ENCODE data around the gene ADK.

Gene ADK

DNA sequence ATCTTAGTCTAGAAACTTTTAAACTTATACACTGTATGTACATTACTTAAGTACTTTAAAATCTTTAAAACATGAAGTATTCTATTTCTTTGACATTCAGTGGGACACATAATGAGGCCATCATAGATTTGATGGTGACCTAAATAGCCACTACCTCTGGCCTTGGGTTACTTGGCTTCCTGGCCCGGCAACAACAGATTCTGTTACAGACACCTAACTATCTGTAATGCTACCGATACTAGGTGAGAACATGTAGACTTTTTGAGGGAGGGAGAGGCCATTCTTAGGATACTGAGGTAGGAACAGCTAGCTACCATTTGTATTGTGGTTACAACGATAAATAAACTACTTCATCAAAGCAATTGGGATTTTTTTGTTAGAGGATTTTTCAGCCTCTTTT lies 520.7 kb downstream of the ADK start:
- Histone ChIP-seq H3K9ac (no peak overlapping the region), H3K36me3 (peaks cover 30% of the 10 kb centered on the region), H3K27me3 (no peaks in the 10 kb centered on the region)

DNA sequence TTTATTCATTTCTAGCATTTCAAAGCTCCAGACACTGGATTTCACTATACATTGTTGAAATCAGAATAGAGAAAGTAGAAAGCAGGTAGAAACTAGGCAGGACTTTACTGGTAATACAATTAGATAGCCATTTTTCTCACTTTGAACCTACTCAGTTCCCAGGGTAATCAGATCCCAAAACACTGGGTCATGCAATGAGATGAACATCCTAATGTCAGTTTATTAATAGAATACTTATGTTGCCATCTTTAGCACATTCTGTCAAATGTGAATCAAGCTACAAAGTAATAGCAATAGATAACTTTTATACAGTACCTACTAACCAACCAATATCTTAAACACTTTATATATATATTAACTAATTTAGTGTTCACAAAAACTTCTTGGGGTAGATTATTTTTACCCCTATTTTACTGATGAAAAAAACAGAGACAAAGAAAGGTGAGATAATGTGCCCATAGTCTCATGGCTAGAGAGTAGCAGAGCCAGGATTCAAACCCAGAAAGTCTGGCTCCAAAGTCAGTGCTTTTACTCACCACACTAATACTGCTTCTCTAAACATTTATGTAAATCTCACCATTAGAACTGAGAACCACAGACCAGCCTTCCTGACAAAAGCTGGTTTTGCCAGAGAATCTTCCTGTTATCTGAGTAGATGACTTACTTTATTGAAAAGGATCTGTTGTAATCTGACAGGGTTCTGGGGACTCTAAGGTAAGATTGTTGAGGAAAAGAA lies 521.6 kb downstream of the ADK start:
- Histone ChIP-seq H3K27me3 (no peaks in the 10 kb centered on the region), H3K9ac (no peak overlapping the region), H4K20me1 (no peaks in the 10 kb centered on the region), H3K4me1 (no peaks in the 10 kb centered on the region), H3K27ac (no peak overlapping the region), H3K9me3 (peaks cover 25% of the 10 kb centered on the region), H3K4me3 (no peak overlapping the region), H3K36me3 (peaks cover 30% of the 10 kb centered on the region), H3K4me2 (no peak overlapping the region)
- no peak for TF ChIP-seq Cebpa-rat (IDR thresholded peaks at IDR 0.05)

More for the DNA sequence above, 520.7 kb downstream of the ADK start:
- TF ChIP-seq Cebpa-rat (IDR thresholded peaks at IDR 0.05), result no peak
- no peaks in the 10 kb centered on the region for H3K4me1 ChIP-seq
- no peak overlapping the region for H3K4me2 ChIP-seq
- no peak overlapping the region for H3K4me3 ChIP-seq
- no peak overlapping the region for H3K27ac ChIP-seq
- no peaks in the 10 kb centered on the region for H4K20me1 ChIP-seq
- H3K9me3 ChIP-seq, result peaks cover 25% of the 10 kb centered on the region

DNA sequence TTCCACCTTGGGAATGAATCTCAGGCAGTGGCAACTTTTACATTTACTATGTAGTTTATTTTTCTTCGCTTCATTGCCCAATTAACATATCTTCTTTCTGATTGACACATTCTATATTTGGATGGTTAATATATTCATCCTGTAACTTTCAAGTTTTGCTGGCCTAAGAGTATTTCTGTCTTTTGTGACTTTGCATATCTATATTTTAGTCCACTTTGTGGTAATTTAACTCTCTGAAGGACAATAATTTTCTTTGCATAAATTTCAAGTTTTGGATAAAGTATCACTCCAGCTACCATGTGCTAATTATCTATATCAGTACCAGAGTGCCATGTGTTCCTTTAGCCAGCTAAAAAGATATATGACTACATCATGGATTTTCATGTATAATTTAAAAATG lies 523.9 kb downstream of the ADK start:
- Histone ChIP-seq H3K4me2 (no peak overlapping the region), H3K27ac (no peak overlapping the region), H3K4me1 (no peaks in the 10 kb centered on the region), H3K9me3 (peaks cover 25% of the 10 kb centered on the region), H4K20me1 (no peaks in the 10 kb centered on the region), H3K27me3 (no peaks in the 10 kb centered on the region), H3K4me3 (no peak overlapping the region), H3K9ac (no peak overlapping the region), H3K36me3 (peaks cover 30% of the 10 kb centered on the region)
- TF ChIP-seq Cebpa-rat (IDR thresholded peaks at IDR 0.05), result no peak

DNA sequence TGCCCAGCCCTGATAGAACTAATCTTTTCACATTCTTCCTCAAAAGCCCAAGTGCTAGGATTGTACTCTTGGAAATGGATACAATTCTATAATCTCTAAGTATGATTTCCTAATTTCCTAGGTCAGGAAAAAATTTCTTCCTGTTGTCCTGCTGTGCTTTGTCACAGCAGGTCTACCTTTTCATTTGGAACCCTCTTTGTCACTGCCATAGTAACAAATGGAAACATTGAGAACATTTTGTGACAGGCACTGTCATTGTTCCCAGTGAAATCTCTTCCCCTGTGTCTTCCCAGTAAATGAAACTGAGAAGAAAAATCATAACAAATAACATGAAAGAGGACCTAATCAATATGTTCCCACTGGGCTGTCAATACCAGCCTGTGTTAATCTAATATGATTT lies 524.5 kb downstream of the ADK start:
- Histone ChIP-seq H3K27ac (no peak overlapping the region), H3K4me1 (no peaks in the 10 kb centered on the region), H3K9ac (no peak overlapping the region), H4K20me1 (no peaks in the 10 kb centered on the region), H3K36me3 (peaks cover 30% of the 10 kb centered on the region), H3K27me3 (no peaks in the 10 kb centered on the region), H3K9me3 (peaks cover 25% of the 10 kb centered on the region), H3K4me3 (no peak overlapping the region), H3K4me2 (no peak overlapping the region)
- no peak for TF ChIP-seq Cebpa-rat (IDR thresholded peaks at IDR 0.05)

DNA sequence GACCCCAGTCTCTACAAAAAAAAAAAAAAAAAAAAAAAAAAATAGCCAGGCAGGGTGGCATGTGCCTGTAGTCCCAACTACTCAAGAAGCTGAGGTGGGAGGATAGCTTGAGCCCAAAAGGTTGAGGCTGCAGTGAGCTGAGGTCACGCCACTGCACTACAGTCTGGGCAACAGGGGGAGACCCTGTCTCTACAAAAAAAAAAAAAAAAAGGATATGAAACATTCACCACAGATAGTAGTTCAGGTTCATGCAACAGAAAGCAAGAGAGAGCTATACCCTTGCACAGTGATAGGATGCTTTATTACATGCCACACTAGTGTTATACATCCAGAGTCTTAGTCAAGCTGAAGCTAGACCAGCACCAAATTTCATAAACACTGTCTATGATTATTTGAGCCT lies 526.9 kb downstream of the ADK start:
- peaks cover 17% of the 10 kb centered on the region for H3K9me3 ChIP-seq
- no peaks in the 10 kb centered on the region for H4K20me1 ChIP-seq
- no peak overlapping the region for H3K9ac ChIP-seq
- peaks cover 21% of the 10 kb centered on the region for H3K36me3 ChIP-seq
- H3K4me2 ChIP-seq, result no peak overlapping the region
- no peak overlapping the region for H3K27ac ChIP-seq
- H3K4me3 ChIP-seq, result no peak overlapping the region
- no peaks in the 10 kb centered on the region for H3K27me3 ChIP-seq
- no peak for TF ChIP-seq Cebpa-rat (IDR thresholded peaks at IDR 0.05)
- no peaks in the 10 kb centered on the region for H3K4me1 ChIP-seq

DNA sequence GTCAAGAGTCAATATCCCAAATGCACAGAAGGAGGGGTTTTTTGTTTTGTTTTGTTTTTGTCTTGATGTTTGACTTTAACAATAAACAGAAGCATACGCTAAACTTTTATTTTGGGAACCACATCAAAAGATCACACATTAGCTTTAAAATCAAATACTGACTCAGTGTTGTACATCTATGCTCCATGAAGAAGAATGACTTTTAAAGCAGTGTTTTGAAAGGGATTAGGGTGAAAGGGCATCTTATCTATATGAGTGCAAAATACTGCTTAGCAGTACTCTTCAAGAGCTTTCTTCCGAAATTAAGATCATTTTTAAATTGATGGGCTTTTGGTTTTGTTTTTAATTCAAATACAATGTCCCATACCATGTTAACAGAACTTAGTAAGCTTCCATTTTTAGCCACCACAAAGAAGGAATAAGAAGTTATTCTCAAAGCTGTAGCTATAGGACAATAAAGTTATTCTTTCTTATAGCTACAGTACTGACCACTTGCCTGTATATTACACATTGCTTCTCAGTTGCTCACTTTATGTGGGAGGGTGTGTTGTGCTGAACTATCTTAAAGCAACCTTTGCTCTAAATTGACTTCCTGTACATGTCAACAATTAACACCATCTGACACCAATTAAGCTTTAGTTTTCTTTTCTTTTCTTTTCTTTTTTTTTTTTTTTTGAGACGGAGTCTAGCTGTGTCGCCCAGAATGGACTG lies 531.1 kb downstream of the ADK start:
- no peaks in the 10 kb centered on the region for H4K20me1 ChIP-seq
- no peak for TF ChIP-seq Cebpa-rat (IDR thresholded peaks at IDR 0.05)
- no peaks in the 10 kb centered on the region for H3K9me3 ChIP-seq

DNA sequence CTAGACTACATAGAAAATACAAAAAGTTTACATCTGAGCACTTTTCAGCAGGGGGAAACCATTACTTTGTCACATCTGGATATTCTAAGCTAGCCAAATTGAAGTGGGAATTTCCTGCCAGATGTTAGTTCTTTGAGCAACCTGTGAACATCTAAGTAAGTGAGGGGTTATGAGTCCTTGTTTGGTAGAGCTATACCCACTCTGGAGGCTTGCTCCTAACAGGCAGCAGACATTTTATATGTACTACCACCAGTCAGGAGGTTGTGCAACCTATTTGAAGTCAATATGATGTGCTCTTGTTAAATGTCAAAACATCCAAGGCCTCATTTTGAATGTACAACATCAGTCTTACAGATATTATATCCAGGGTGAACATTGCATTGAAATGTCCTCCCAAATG lies 532.0 kb downstream of the ADK start:
- H4K20me1 ChIP-seq, result no peaks in the 10 kb centered on the region
- no peak for TF ChIP-seq Cebpa-rat (IDR thresholded peaks at IDR 0.05)
- no peaks in the 10 kb centered on the region for H3K4me1 ChIP-seq
- peaks cover 15% of the 10 kb centered on the region; the same call in 1 of the 2 replicates for H3K36me3 ChIP-seq
- no peak overlapping the region for H3K4me2 ChIP-seq
- no peaks in the 10 kb centered on the region for H3K27me3 ChIP-seq
- no peak overlapping the region for H3K9ac ChIP-seq
- H3K27ac ChIP-seq, result no peak overlapping the region
- no peaks in the 10 kb centered on the region for H3K9me3 ChIP-seq
- no peak overlapping the region for H3K4me3 ChIP-seq

More for the DNA sequence above, 531.1 kb downstream of the ADK start:
- H3K27ac ChIP-seq, result no peak overlapping the region
- H3K36me3 ChIP-seq, result peaks cover 9% of the 10 kb centered on the region; the same call in 1 of the 2 replicates
- H3K9ac ChIP-seq, result no peak overlapping the region
- H3K27me3 ChIP-seq, result no peaks in the 10 kb centered on the region
- H3K4me2 ChIP-seq, result no peak overlapping the region
- no peaks in the 10 kb centered on the region for H3K4me1 ChIP-seq
- H3K4me3 ChIP-seq, result no peak overlapping the region

DNA sequence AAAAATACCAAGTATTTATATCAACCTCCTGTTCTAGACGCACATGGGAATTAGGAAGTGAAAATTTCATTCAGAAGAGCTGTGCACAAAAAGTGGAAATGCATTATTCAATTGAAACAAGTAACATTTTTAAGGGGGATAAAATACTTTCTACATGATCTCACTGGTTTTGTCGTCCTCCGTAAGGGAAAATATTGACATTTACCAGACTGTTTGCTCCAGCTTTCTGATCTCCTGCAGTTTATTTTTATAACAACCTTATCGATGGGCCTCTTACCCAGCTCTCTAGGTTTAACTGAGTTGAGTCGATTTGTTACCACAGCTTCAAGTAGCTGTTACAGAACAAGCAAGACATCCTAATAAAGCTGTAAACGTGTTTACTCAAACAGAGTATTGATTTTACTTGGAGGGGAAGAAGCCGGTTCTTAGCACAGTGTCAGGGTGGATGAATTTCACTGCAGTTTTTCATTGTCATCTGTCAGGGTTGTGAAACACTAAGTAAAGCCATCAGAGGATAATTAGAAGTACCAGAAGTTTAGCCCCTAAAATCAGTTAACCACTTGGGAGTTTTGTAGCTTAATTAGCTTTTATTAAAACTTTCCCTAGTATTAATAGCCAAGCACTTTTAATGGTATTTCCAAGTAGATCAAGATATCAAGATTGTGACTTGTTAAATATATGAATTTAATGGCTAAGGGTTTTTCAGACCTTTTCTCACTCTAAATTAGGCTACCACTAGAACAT lies 532.8 kb downstream of the ADK start:
- TF ChIP-seq Cebpa-rat (IDR thresholded peaks at IDR 0.05), result no peak
- H3K9ac ChIP-seq, result no peak overlapping the region
- no peaks in the 10 kb centered on the region for H4K20me1 ChIP-seq
- no peaks in the 10 kb centered on the region for H3K9me3 ChIP-seq
- peaks cover 15% of the 10 kb centered on the region; the same call in 1 of the 2 replicates for H3K36me3 ChIP-seq
- H3K4me2 ChIP-seq, result no peak overlapping the region
- no peaks in the 10 kb centered on the region for H3K4me1 ChIP-seq
- H3K27ac ChIP-seq, result no peak overlapping the region
- no peak overlapping the region for H3K4me3 ChIP-seq
- H3K27me3 ChIP-seq, result no peaks in the 10 kb centered on the region

DNA sequence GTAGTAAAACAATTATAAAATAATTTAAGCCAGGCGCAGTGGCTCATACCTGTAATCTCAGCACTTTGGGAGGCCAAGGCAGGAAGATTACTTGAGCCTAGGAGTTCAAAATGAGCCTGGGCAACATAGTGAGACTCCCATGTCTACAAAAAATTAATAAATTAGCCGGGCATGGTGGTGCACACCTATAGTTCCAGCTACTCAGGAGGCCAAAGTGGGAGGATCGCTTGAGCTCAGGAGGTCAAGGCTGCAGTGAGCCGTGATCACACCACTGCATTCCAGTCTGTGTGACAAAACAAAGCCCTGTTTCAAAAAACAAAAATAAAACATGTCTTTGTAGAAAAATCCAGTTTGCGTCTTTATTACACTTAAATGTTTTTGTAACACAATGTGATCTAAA lies 533.4 kb downstream of the ADK start:
- Histone ChIP-seq H3K9me3 (no peaks in the 10 kb centered on the region), H4K20me1 (no peaks in the 10 kb centered on the region), H3K27ac (no peak overlapping the region), H3K4me3 (no peak overlapping the region), H3K9ac (no peak overlapping the region), H3K27me3 (no peaks in the 10 kb centered on the region), H3K4me2 (no peak overlapping the region), H3K36me3 (peaks cover 15% of the 10 kb centered on the region; the same call in 1 of the 2 replicates), H3K4me1 (no peaks in the 10 kb centered on the region)
- no peak for TF ChIP-seq Cebpa-rat (IDR thresholded peaks at IDR 0.05)

DNA sequence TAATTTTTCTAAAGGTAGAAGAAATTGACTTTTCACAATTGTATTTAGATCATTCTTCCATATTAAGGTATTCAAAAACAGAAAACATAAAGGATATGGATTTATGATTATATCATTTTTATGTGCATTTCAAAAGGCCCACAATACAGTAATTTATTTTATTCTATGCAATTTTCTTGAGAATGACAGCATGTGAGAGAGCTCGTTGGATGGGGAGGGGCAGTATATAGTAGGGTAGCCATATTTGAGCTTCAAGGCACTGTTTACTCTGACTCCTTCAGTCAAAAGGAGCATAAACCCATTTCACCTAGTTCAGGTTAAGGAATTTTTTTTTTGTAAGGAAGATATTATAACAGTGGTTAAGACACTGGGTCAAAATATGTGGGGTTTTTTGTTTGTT lies 534.5 kb downstream of the ADK start:
- Histone ChIP-seq H3K9me3 (no peaks in the 10 kb centered on the region), H3K9ac (no peak overlapping the region), H4K20me1 (no peaks in the 10 kb centered on the region), H3K4me2 (no peak overlapping the region), H3K27me3 (no peaks in the 10 kb centered on the region), H3K4me3 (no peak overlapping the region), H3K27ac (no peak overlapping the region), H3K36me3 (peaks cover 15% of the 10 kb centered on the region; the same call in 1 of the 2 replicates), H3K4me1 (no peaks in the 10 kb centered on the region)
- no peak for TF ChIP-seq Cebpa-rat (IDR thresholded peaks at IDR 0.05)
